ENCODE results near the gene KCTD15. TPM values are rescaled to one million over a fixed set of nuclear protein-coding genes. Genes with fewer than 3 reads are reported as not detected.

KCTD15 gene
- total and polyA plus RNA-seq, 4 donors: 0.89 to 13.8 (median 8.1) TPM

GRCh38 chr19:33803383-33803782 is 6.7 kb downstream of the KCTD15 start:
- H3K27ac ChIP-seq (ENCODE audit: low read depth in 1 of 2, low read length in 2 of 2): peak overlapping the region in 1 of 2 donors; percentile 82
- no peak for DNase-seq (ENCODE audit: low spot score)
- peaks cover 7 to 12% (median 9%) of the 10 kb centered on the region in 4 donors for H3K4me1 ChIP-seq (ENCODE audit: control insufficient read depth in 4 of 4, insufficient read depth in 4 of 4, low read length in 3 of 4)
- no peaks in the 10 kb centered on the region for H3K27me3 ChIP-seq (ENCODE audit: control insufficient read depth in 4 of 4, insufficient read depth in 4 of 4, low read length in 3 of 4)
- no peaks in the 10 kb centered on the region for H3K9me3 ChIP-seq (ENCODE audit: control insufficient read depth in 4 of 4, low read length in 3 of 4)
- TF ChIP-seq, protein P1, sequence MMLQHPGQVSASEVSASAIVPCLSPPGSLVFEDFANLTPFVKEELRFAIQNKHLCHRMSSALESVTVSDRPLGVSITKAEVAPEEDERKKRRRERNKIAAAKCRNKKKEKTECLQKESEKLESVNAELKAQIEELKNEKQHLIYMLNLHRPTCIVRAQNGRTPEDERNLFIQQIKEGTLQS (IDR thresholded peaks at IDR 0.05): no peak
- TF ChIP-seq NR2F2 (IDR thresholded peaks at IDR 0.05) (no peak), EGR1 (IDR thresholded peaks at IDR 0.05; ENCODE audit: low read depth in 2 of 2) (no peak), TAF1 (conservative IDR thresholded peaks at IDR 0.05) (no peak), JUND (IDR thresholded peaks at IDR 0.05) (no peak), GABPA (IDR thresholded peaks at IDR 0.05 in 1 of 2, conservative IDR thresholded peaks at IDR 0.05 in 1 of 2) (no peak), YY1 (IDR thresholded peaks at IDR 0.05) (no peak), CTCF (IDR thresholded peaks at IDR 0.05; ENCODE audit: low read depth, low read length, missing input control) (no peak), RAD21 (IDR thresholded peaks at IDR 0.05) (no peak), SP1 (IDR thresholded peaks at IDR 0.05) (no peak), REST (IDR thresholded peaks at IDR 0.05) (no peak), HNF4A (conservative IDR thresholded peaks at IDR 0.05) (no peak)
- TF ChIP-seq, protein P2, sequence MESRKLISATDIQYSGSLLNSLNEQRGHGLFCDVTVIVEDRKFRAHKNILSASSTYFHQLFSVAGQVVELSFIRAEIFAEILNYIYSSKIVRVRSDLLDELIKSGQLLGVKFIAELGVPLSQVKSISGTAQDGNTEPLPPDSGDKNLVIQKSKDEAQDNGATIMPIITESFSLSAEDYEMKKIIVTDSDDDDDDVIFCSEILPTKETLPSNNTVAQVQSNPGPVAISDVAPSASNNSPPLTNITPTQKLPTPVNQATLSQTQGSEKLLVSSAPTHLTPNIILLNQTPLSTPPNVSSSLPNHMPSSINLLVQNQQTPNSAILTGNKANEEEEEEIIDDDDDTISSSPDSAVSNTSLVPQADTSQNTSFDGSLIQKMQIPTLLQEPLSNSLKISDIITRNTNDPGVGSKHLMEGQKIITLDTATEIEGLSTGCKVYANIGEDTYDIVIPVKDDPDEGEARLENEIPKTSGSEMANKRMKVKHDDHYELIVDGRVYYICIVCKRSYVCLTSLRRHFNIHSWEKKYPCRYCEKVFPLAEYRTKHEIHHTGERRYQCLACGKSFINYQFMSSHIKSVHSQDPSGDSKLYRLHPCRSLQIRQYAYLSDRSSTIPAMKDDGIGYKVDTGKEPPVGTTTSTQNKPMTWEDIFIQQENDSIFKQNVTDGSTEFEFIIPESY (IDR thresholded peaks at IDR 0.05): no peak
- TF ChIP-seq, protein P3, sequence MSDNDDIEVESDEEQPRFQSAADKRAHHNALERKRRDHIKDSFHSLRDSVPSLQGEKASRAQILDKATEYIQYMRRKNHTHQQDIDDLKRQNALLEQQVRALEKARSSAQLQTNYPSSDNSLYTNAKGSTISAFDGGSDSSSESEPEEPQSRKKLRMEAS (IDR thresholded peaks at IDR 0.05): no peak
- H3K4me3 ChIP-seq (ENCODE audit: low read depth in 1 of 3, low read length in 3 of 3): no peak overlapping the region
- 91% methylated on average over 9 of the region's 9 CpGs for WGBS
- no peaks in the 10 kb centered on the region for H3K36me3 ChIP-seq (ENCODE audit: control insufficient read depth in 4 of 4, insufficient read depth in 3 of 4, low read depth in 1 of 4, low read length in 3 of 4)
- no peak overlapping the region for H3K9ac ChIP-seq (ENCODE audit: low read depth in 1 of 2, low read length in 2 of 2)
